HG03457 (cell line): ENCODE measurements around the gene RALY.
"Not testable (repeated sequence)": the region's sequence is repeated elsewhere in the genome, so short reads cannot be mapped to it uniquely, and the experiment has no call there.

ENCODE experiments used
- ATAC-seq: cut with Tn5 transposase; IDR thresholded peaks from one replicate; pipeline ENCODE4 v1.9.1; 2021; ENCODE audit warnings: moderate number of reproducible peaks; ENCODE audit not compliant: unreplicated experiment

The RALY gene

GRCh38 chr20:34015401-34016335, 22.0 kb downstream of the RALY start:
- no peak for ATAC-seq

- ATAC-seq: no peak
These were observed 23.0 kb downstream of the RALY start for GRCh38 chr20:34016736-34017135.

- ATAC-seq: no peak
These were observed 23.9 kb downstream of the RALY start for GRCh38 chr20:34017610-34018009.

GRCh38 chr20:34018166-34018565, 24.5 kb downstream of the RALY start:
- no peak for ATAC-seq

GRCh38 chr20:34022151-34022838, 28.6 kb downstream of the RALY start:
- no peak for ATAC-seq

- ATAC-seq: no peak
These were observed 29.1 kb downstream of the RALY start for GRCh38 chr20:34022839-34023234.

GRCh38 chr20:34023937-34024722, 30.4 kb downstream of the RALY start:
- ATAC-seq: no peak

- ATAC-seq: no peak
These were observed 31.1 kb downstream of the RALY start for GRCh38 chr20:34024723-34025351.

- ATAC-seq: not testable (repeated sequence)
These were observed 34.3 kb downstream of the RALY start for GRCh38 chr20:34028013-34028412.

- ATAC-seq: no peak
These were observed 35.7 kb downstream of the RALY start for GRCh38 chr20:34029415-34029814.

- no peak for ATAC-seq
These were observed 36.7 kb downstream of the RALY start for GRCh38 chr20:34030456-34030855.

GRCh38 chr20:34033903-34034302, 40.2 kb downstream of the RALY start:
- no peak for ATAC-seq

- ATAC-seq: no peak
These were observed 43.4 kb downstream of the RALY start for GRCh38 chr20:34037121-34037520.

- no peak for ATAC-seq
These were observed 44.1 kb downstream of the RALY start for GRCh38 chr20:34037767-34038166.

GRCh38 chr20:34040300-34040995, 46.7 kb downstream of the RALY start:
- ATAC-seq: no peak

GRCh38 chr20:34041226-34041625, 47.5 kb downstream of the RALY start:
- ATAC-seq: no peak

- ATAC-seq: no peak
These were observed 48.6 kb downstream of the RALY start for GRCh38 chr20:34042262-34042661.

GRCh38 chr20:34043025-34043424, 49.3 kb downstream of the RALY start:
- ATAC-seq: no peak

GRCh38 chr20:34045294-34045693, 51.6 kb downstream of the RALY start:
- ATAC-seq: no peak
